ENCODE results near the gene STK16.
"Not testable (repeated sequence)": the region's sequence is repeated elsewhere in the genome, so short reads cannot be mapped to it uniquely, and the experiment has no call there.

Gene STK16

DNA sequence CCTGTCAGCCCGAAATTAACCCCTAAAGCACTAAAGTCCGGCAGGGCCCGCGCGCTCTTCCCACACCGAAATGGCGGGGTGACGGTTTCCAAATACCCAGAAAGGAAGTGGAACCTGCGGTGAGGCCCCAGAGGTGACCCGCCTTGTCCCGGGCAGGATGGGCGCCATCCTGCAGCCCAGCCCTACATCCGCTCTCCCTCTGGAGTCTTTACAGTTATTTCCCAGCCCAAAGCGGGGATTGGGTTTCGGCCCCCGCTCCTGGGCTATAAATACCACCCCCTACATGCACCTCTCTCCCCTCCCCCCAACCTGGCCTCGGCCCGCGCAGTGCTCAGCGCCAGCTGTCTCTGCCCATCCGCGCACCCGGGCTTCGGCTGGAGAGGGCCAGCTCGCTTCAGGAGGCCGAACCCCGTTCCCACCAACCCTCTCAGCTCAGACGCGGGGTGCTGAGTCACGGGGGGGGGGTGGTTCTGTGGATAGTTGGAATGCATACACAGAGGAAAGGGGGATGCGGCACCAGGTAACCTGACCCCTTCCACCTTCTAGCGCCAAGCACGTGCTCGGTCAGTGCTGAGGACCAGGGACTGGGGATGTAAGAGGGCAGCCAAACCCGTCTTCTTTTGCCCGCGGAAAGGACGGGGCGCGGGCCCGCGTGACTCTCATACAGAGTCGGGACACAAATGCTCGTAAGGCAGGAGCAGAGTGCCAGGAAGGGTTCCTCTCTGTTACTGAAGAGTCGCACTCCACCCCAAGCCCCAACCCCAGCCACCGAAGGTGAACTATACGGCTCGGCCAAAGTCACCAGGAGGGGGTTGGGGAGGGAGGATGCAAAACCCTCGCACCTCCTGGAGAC is 7.8 kb downstream of the STK16 start, which contains the start of gene TUBA4B:
TUBA4B (plus strand) TSS at position 344 of the 853 bp plus-strand sequence; CDS start at position 509, 165 bp downstream.
- Histone ChIP-seq H3K27me3 (ENCODE audit: control insufficient read depth, insufficient read depth, low read length) (no peaks in the 10 kb centered on the region), H3K27ac (peak within 1 kb of the TSS; percentile 75), H3K36me3 (ENCODE audit: control insufficient read depth, insufficient read depth, low read length) (no peaks in the 10 kb centered on the region), H3K4me3 (ENCODE audit: low read depth, low read length) (peak within 1 kb of the TSS; percentile 73), H2AFZ (peak within 1 kb of the TSS; percentile 72), H3K9me3 (ENCODE audit: control insufficient read depth, low read length) (no peaks in the 10 kb centered on the region), H3K4me1 (peaks cover 30% of the 10 kb centered on the region), H3K4me2 (ENCODE audit: low read length) (peak within 1 kb of the TSS; percentile 97), H3K79me2 (peaks cover 2% of the 10 kb centered on the region), H3K9ac (peak within 1 kb of the TSS; percentile 8)
- TF ChIP-seq, protein P1, sequence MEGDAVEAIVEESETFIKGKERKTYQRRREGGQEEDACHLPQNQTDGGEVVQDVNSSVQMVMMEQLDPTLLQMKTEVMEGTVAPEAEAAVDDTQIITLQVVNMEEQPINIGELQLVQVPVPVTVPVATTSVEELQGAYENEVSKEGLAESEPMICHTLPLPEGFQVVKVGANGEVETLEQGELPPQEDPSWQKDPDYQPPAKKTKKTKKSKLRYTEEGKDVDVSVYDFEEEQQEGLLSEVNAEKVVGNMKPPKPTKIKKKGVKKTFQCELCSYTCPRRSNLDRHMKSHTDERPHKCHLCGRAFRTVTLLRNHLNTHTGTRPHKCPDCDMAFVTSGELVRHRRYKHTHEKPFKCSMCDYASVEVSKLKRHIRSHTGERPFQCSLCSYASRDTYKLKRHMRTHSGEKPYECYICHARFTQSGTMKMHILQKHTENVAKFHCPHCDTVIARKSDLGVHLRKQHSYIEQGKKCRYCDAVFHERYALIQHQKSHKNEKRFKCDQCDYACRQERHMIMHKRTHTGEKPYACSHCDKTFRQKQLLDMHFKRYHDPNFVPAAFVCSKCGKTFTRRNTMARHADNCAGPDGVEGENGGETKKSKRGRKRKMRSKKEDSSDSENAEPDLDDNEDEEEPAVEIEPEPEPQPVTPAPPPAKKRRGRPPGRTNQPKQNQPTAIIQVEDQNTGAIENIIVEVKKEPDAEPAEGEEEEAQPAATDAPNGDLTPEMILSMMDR (IDR thresholded peaks at IDR 0.05), result no peak

DNA sequence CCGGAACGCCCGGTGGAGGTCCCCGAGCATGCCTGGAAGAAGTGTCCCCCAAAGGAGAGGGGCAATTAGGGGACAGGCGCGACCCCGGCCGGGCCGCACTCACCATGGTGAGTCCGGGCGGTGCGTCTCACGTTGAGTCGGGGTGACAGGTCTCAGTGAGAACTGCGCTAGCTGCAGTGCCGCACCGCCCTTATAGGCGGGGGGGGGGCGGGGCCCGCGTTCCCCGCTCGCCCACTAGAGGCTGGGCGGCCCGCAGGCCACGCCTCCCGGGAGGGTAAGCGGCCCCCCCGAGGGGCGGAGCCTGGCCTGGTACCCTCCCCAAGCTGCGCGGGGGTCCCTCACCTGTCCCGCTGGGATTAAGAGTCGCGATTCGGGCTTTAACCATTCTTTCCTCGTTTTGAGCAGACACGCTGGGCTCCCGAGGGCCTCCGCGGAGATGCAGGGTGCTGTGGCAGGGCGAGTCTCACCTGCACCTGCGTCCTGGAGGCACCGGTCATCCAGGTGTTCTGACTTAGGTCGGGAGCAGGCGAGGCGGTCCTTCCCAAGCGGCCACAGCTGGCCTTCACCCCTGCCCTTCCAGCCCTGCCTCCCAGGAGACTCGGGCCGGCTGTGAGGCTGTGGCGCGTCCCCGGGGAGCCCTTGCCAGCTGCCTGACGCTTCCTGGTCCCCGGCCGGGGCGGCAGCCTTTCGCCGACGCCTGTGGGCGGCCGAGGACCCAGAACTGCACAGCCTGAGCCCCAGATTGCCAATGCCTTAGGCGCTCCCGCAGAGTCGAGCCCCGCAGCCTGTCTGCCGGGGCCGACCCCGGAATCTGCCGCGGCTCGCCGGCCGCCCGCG is 8.7 kb downstream of the STK16 start, which contains the start of gene TUBA4A:
TUBA4A (minus strand) TSS at position 166 of the 837 bp plus-strand sequence; CDS start at position 106, 60 bp downstream.
- Histone ChIP-seq H3K27ac (peak within 1 kb of the TSS; percentile 75), H3K36me3 (ENCODE audit: control insufficient read depth, insufficient read depth, low read length) (no peaks in the 10 kb centered on the region)
- TF ChIP-seq, protein P1 (IDR thresholded peaks at IDR 0.05), result peak; percentile 6

DNA sequence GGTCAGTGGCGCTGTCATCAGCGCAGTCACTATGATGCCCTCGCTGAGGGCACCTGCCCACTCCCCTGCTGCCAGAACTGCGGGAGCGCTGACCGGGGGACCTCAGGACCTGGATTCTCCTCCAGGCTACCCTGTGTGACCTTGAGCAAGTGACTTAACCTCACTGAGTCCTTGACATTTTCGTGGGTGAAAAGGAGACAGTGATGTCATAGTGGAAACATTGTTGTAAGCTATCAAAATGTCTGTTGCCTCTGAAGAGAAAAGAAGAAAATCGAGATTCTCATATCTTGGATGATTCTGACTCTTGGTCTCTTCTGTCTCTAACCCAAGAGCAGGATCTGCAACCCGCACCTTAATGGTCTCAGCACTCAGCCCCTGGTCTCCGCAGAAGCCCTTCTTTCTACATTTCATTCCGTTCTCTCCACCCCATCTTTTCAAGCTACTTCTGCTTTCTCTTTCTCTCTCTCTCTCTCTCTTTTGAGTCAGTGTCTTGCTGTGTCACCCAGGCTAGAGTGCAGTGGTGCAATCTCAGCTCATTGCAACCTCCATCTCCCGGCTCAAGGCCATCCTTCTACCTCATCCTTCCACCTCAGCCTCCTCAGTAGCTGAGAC is 9.4 kb downstream of the STK16 start:
- peaks cover 29% of the 10 kb centered on the region for H3K4me1 ChIP-seq
- no peaks in the 10 kb centered on the region for H3K27me3 ChIP-seq (ENCODE audit: control insufficient read depth, insufficient read depth, low read length)
- H3K27ac ChIP-seq, result peak overlapping the region; percentile 75
- H3K9ac ChIP-seq, result no peak overlapping the region
- H3K79me2 ChIP-seq, result peaks cover 2% of the 10 kb centered on the region
- no peaks in the 10 kb centered on the region for H3K36me3 ChIP-seq (ENCODE audit: control insufficient read depth, insufficient read depth, low read length)
- TF ChIP-seq, protein P1 (IDR thresholded peaks at IDR 0.05), result no peak
- H3K9me3 ChIP-seq (ENCODE audit: control insufficient read depth, low read length), result no peaks in the 10 kb centered on the region
- peak overlapping the region; percentile 73 for H3K4me3 ChIP-seq (ENCODE audit: low read depth, low read length)
- H3K4me2 ChIP-seq (ENCODE audit: low read length), result peak overlapping the region; percentile 97
- peak overlapping the region; percentile 72 for H2AFZ ChIP-seq

More for the DNA sequence above, 8.7 kb downstream of the STK16 start, which contains the start of gene TUBA4A:
- peak within 1 kb of the TSS; percentile 8 for H3K9ac ChIP-seq
- H3K4me3 ChIP-seq (ENCODE audit: low read depth, low read length), result peak within 1 kb of the TSS; percentile 73
- H3K4me2 ChIP-seq (ENCODE audit: low read length), result peak within 1 kb of the TSS; percentile 97
- peak within 1 kb of the TSS; percentile 72 for H2AFZ ChIP-seq
- peaks cover 2% of the 10 kb centered on the region for H3K79me2 ChIP-seq
- no peaks in the 10 kb centered on the region for H3K27me3 ChIP-seq (ENCODE audit: control insufficient read depth, insufficient read depth, low read length)
- peaks cover 30% of the 10 kb centered on the region for H3K4me1 ChIP-seq
- H3K9me3 ChIP-seq (ENCODE audit: control insufficient read depth, low read length), result no peaks in the 10 kb centered on the region

DNA sequence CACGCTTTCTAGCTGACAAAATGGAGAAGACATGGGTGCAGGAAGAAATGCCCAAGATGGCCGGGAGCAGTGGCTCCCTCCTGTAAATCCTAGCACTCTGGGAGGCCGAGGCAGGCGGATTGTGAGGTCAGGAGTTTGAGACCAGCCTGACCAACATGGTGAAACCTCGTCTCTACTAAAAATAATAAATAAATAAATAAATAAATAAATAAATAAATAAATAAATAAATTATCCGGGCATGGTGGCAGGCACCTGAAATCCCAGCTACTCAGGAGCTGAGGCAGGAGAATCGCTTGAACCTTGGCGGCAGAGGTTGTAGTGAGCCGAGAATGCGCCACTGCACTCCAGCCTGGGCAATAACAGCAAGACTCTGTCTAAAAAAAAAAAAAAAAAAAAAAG is 13.7 kb downstream of the STK16 start:
- not testable (repeated sequence) for H3K79me2 ChIP-seq; H3K27me3 ChIP-seq (ENCODE audit: control insufficient read depth, insufficient read depth, low read length); H3K36me3 ChIP-seq (ENCODE audit: control insufficient read depth, insufficient read depth, low read length); H3K4me3 ChIP-seq (ENCODE audit: low read depth, low read length); H3K9ac ChIP-seq; H3K27ac ChIP-seq; H3K4me2 ChIP-seq (ENCODE audit: low read length); H3K9me3 ChIP-seq (ENCODE audit: control insufficient read depth, low read length); H2AFZ ChIP-seq
- H3K4me1 ChIP-seq, result peaks cover 11% of the 10 kb centered on the region
